HG02678 (cell line): ENCODE results near the gene L3MBTL4.
"Not testable (repeated sequence)": the region's sequence is repeated elsewhere in the genome, so short reads cannot be mapped to it uniquely, and the experiment has no call there.

Experiments used
- ATAC-seq: cut with Tn5 transposase; IDR thresholded peaks from one replicate; pipeline ENCODE4 v1.9.1; 2021; ENCODE audit warnings: mild to moderate bottlenecking, moderate library complexity; ENCODE audit not compliant: unreplicated experiment

The L3MBTL4 gene

GRCh38 chr18:6406910-6407470 lies 7.7 kb downstream of the L3MBTL4 start:
- ATAC-seq: no peak

GRCh38 chr18:6406075-6406909 lies 8.4 kb downstream of the L3MBTL4 start:
- no peak for ATAC-seq

- no peak for ATAC-seq
These were observed 9.3 kb downstream of the L3MBTL4 start for GRCh38 chr18:6405237-6406074.

- no peak for ATAC-seq
These were observed 9.9 kb downstream of the L3MBTL4 start for GRCh38 chr18:6404834-6405233.

- no peak for ATAC-seq
These were observed 13.0 kb downstream of the L3MBTL4 start for GRCh38 chr18:6401687-6402086.

GRCh38 chr18:6399776-6400175 lies 14.9 kb downstream of the L3MBTL4 start:
- no peak for ATAC-seq

- no peak for ATAC-seq
These were observed 16.7 kb downstream of the L3MBTL4 start for GRCh38 chr18:6397931-6398566.

GRCh38 chr18:6396847-6397246 lies 17.9 kb downstream of the L3MBTL4 start:
- no peak for ATAC-seq

- no peak for ATAC-seq
These were observed 18.4 kb downstream of the L3MBTL4 start for GRCh38 chr18:6396276-6396675.

GRCh38 chr18:6389005-6389404 lies 25.7 kb downstream of the L3MBTL4 start:
- no peak for ATAC-seq

GRCh38 chr18:6382963-6383362 lies 31.7 kb downstream of the L3MBTL4 start:
- ATAC-seq: no peak

- not testable (repeated sequence) for ATAC-seq
These were observed 37.2 kb downstream of the L3MBTL4 start for GRCh38 chr18:6377473-6377872.

GRCh38 chr18:6376433-6377229 lies 38.1 kb downstream of the L3MBTL4 start:
- ATAC-seq: no peak

- ATAC-seq: no peak
These were observed 39.7 kb downstream of the L3MBTL4 start for GRCh38 chr18:6374935-6375529.

- no peak for ATAC-seq
These were observed 40.4 kb downstream of the L3MBTL4 start for GRCh38 chr18:6374340-6374739.

GRCh38 chr18:6373187-6373586 lies 41.5 kb downstream of the L3MBTL4 start:
- ATAC-seq: no peak

GRCh38 chr18:6370886-6371635 lies 43.6 kb downstream of the L3MBTL4 start:
- no peak for ATAC-seq

- ATAC-seq: no peak
These were observed 44.3 kb downstream of the L3MBTL4 start for GRCh38 chr18:6370410-6370809.

- ATAC-seq: no peak
These were observed 46.7 kb downstream of the L3MBTL4 start for GRCh38 chr18:6368017-6368416.
